Measurements from ENCODE around the gene ALG3. TPM values are rescaled to one million over a fixed set of nuclear protein-coding genes. Genes with fewer than 3 reads are reported as not detected.

ALG3 gene
- polyA plus RNA-seq, 4 donors: 29.2 to 40.6 (median 36.8) TPM

- no peak for DNase-seq (ENCODE audit: low read depth in 4 of 4, low spot score in 3 of 4)
Observed at GRCh38 chr3:184236636-184237035, 12.1 kb downstream of the ALG3 start.

- DNase-seq (ENCODE audit: low read depth in 4 of 4, low spot score in 3 of 4): no peak
Observed at GRCh38 chr3:184236033-184236410, 12.7 kb downstream of the ALG3 start.

GRCh38 chr3:184235381-184236032 lies 13.3 kb downstream of the ALG3 start:
- DNase-seq (ENCODE audit: low read depth in 4 of 4, low spot score in 3 of 4): no peak

GRCh38 chr3:184234671-184235380 lies 13.9 kb downstream of the ALG3 start:
- DNase-seq (ENCODE audit: low read depth in 4 of 4, low spot score in 3 of 4): no peak

GRCh38 chr3:184234224-184234623 lies 14.5 kb downstream of the ALG3 start:
- DNase-seq (ENCODE audit: low read depth in 4 of 4, low spot score in 3 of 4): no peak

- no peak for DNase-seq (ENCODE audit: low read depth in 4 of 4, low spot score in 3 of 4)
Observed at GRCh38 chr3:184233127-184233843, 15.5 kb downstream of the ALG3 start.

- no peak for DNase-seq (ENCODE audit: low read depth in 4 of 4, low spot score in 3 of 4)
Observed at GRCh38 chr3:184231671-184232070, 17.1 kb downstream of the ALG3 start.

GRCh38 chr3:184230603-184231528 lies 17.9 kb downstream of the ALG3 start:
- no peak for DNase-seq (ENCODE audit: low read depth in 4 of 4, low spot score in 3 of 4)

GRCh38 chr3:184230081-184230602 lies 18.6 kb downstream of the ALG3 start:
- DNase-seq (ENCODE audit: low read depth in 4 of 4, low spot score in 3 of 4): no peak

GRCh38 chr3:184229394-184230080 lies 19.2 kb downstream of the ALG3 start, which contains the start of gene VWA5B2:
Gene VWA5B2, plus strand, starts transcription at chr3:184229585. Its CDS starts 944 bp downstream, at chr3:184230529.
- DNase-seq (ENCODE audit: low read depth in 4 of 4, low spot score in 3 of 4): no peak

GRCh38 chr3:184228376-184229137 lies 20.2 kb downstream of the ALG3 start:
- no peak for DNase-seq (ENCODE audit: low read depth in 4 of 4, low spot score in 3 of 4)

- no peak for DNase-seq (ENCODE audit: low read depth in 4 of 4, low spot score in 3 of 4)
Observed at GRCh38 chr3:184227481-184227935, 21.3 kb downstream of the ALG3 start.

- no peak for DNase-seq (ENCODE audit: low read depth in 4 of 4, low spot score in 3 of 4)
Observed at GRCh38 chr3:184223946-184224345, 24.8 kb downstream of the ALG3 start.

- no peak for DNase-seq (ENCODE audit: low read depth in 4 of 4, low spot score in 3 of 4)
Observed at GRCh38 chr3:184222521-184222920, 26.2 kb downstream of the ALG3 start.

- no peak for DNase-seq (ENCODE audit: low read depth in 4 of 4, low spot score in 3 of 4)
Observed at GRCh38 chr3:184218814-184219213, 29.9 kb downstream of the ALG3 start.

- DNase-seq (ENCODE audit: low read depth in 4 of 4, low spot score in 3 of 4): no peak
Observed at GRCh38 chr3:184211718-184212117, 37.0 kb downstream of the ALG3 start.

- no peak for DNase-seq (ENCODE audit: low read depth in 4 of 4, low spot score in 3 of 4)
Observed at GRCh38 chr3:184211297-184211696, 37.5 kb downstream of the ALG3 start.

- no peak for DNase-seq (ENCODE audit: low read depth in 4 of 4, low spot score in 3 of 4)
Observed at GRCh38 chr3:184209146-184209923, 39.4 kb downstream of the ALG3 start.

All from right renal pelvis (tissue), 4 donors.